H9 (cell line): ENCODE results near the gene AMOTL1. TPM values are rescaled to one million over a fixed set of nuclear protein-coding genes. Genes with fewer than 3 reads are reported as not detected.

Experiments
- DNase-seq: peaks from one replicate; pipeline ENCODE4 v3.0.0-alpha.2; 2017
- H2AFZ ChIP-seq: one replicate; pipeline ENCODE4 v1.6.1; 2013; ENCODE audit warnings: mild to moderate bottlenecking, low read length, control low read depth, moderate library complexity
- H2AK5ac ChIP-seq: 2 replicates; pipeline ENCODE4 v1.6.1; 2013; ENCODE audit warnings: low read length, control low read depth, mixed read lengths; ENCODE audit not compliant: insufficient read length
- H2BK120ac ChIP-seq: one replicate; pipeline ENCODE4 v1.6.1; 2013; ENCODE audit warnings: low read depth, mild to moderate bottlenecking, low read length, control low read depth, inconsistent platforms; ENCODE audit not compliant: poor library complexity, severe bottlenecking
- H2BK12ac ChIP-seq: 2 replicates; pipeline ENCODE4 v1.6.1; 2013; ENCODE audit warnings: low read length, control low read depth, mixed read lengths, low read depth; ENCODE audit not compliant: insufficient read length
- H2BK15ac ChIP-seq: 2 replicates; pipeline ENCODE4 v1.6.1; 2013; ENCODE audit warnings: low read depth, low read length, control low read depth
- H2BK20ac ChIP-seq: one replicate; pipeline ENCODE4 v1.6.1; 2013; ENCODE audit warnings: low read depth, mild to moderate bottlenecking, low read length, control low read depth, inconsistent platforms; ENCODE audit not compliant: poor library complexity, severe bottlenecking
- H2BK5ac ChIP-seq: 2 replicates; pipeline ENCODE4 v1.6.1; 2013; ENCODE audit warnings: low read length, control low read depth, mixed read lengths; ENCODE audit not compliant: insufficient read length
- H3K14ac ChIP-seq: 2 replicates; pipeline ENCODE4 v1.6.1; 2013; ENCODE audit warnings: low read length, control low read depth; ENCODE audit not compliant: insufficient read depth
- H3K18ac ChIP-seq: 2 replicates; pipeline ENCODE4 v1.6.1; 2013; ENCODE audit warnings: low read depth, mild to moderate bottlenecking, mixed read lengths, low read length, control low read depth; ENCODE audit not compliant: insufficient read length
- H3K23ac ChIP-seq: 2 replicates; pipeline ENCODE4 v1.6.1; 2013; ENCODE audit warnings: low read length, control low read depth, mixed read lengths, low read depth; ENCODE audit not compliant: insufficient read length
- H3K23me2 ChIP-seq: 2 replicates; pipeline ENCODE4 v1.6.1; 2013; ENCODE audit warnings: low read depth, mild to moderate bottlenecking, mixed read lengths, low read length, control low read depth; ENCODE audit not compliant: insufficient read length, poor library complexity, severe bottlenecking
- H3K27ac ChIP-seq: 2 replicates; pipeline ENCODE4 v1.5.1; 2013; ENCODE audit warnings: low read length, control low read depth, mixed read lengths, low read depth; ENCODE audit not compliant: insufficient read length
- H3K27me3 ChIP-seq: 2 replicates; pipeline ENCODE4 v1.6.1; 2013; ENCODE audit warnings: low read length, control low read depth, inconsistent platforms; ENCODE audit not compliant: insufficient read depth
- H3K4ac ChIP-seq: 2 replicates; pipeline ENCODE4 v1.6.1; 2013; ENCODE audit warnings: low read depth, mild to moderate bottlenecking, control low read depth, inconsistent platforms, low read length, moderate library complexity
- H3K4me1 ChIP-seq: 2 replicates; pipeline ENCODE4 v1.6.1; 2013; ENCODE audit warnings: low read length, control low read depth, inconsistent platforms; ENCODE audit not compliant: insufficient read depth
- H3K4me2 ChIP-seq: 2 replicates; pipeline ENCODE4 v1.6.1; 2013; ENCODE audit warnings: low read length, control low read depth, mixed read lengths; ENCODE audit not compliant: insufficient read length, insufficient read depth
- H3K56ac ChIP-seq: 2 replicates; pipeline ENCODE4 v1.6.1; 2013; ENCODE audit warnings: low read depth, mild to moderate bottlenecking, mixed read lengths, low read length, control low read depth; ENCODE audit not compliant: insufficient read length
- H3K79me1 ChIP-seq: 2 replicates; pipeline ENCODE4 v1.6.1; 2013; ENCODE audit warnings: low read depth, mild to moderate bottlenecking, moderate library complexity, low read length, control low read depth, inconsistent platforms; ENCODE audit not compliant: insufficient read depth, poor library complexity, severe bottlenecking
- H3K79me2 ChIP-seq: 2 replicates; pipeline ENCODE4 v1.6.1; 2013; ENCODE audit warnings: low read length, control low read depth, inconsistent platforms; ENCODE audit not compliant: insufficient read depth
- H3K9ac ChIP-seq: 2 replicates; pipeline ENCODE4 v1.6.1; 2013; ENCODE audit warnings: low read length, control low read depth, mixed read lengths; ENCODE audit not compliant: insufficient read length; ENCODE audit errors: extremely low read depth
- H3K9me3 ChIP-seq: one replicate; pipeline ENCODE4 v1.6.1; 2013; ENCODE audit warnings: low read depth, low read length, inconsistent platforms; ENCODE audit not compliant: control insufficient read depth
- H3T11ph ChIP-seq: one replicate; pipeline ENCODE4 v1.6.1; 2013; ENCODE audit warnings: mild to moderate bottlenecking, low read length, control low read depth, inconsistent platforms
- H4K20me1 ChIP-seq: one replicate; pipeline ENCODE4 v1.6.1; 2013; ENCODE audit not compliant: control insufficient read depth, insufficient read length, insufficient read depth
- H4K5ac ChIP-seq: 2 replicates; pipeline ENCODE4 v1.6.1; 2013; ENCODE audit warnings: low read depth, mild to moderate bottlenecking, mixed read lengths, low read length, control low read depth; ENCODE audit not compliant: insufficient read length
- H4K8ac ChIP-seq: replicated peaks from 2 replicates; pipeline ENCODE4 v1.6.1; 2013; ENCODE audit warnings: low read length, control low read depth, mixed read lengths, low read depth; ENCODE audit not compliant: insufficient read length
- H4K91ac ChIP-seq: 2 replicates; pipeline ENCODE4 v1.6.1; 2013; ENCODE audit warnings: low read depth, mild to moderate bottlenecking, moderate library complexity, mixed read lengths, low read length, control low read depth; ENCODE audit not compliant: insufficient read length
- H3K27ac Mint-ChIP-seq, 3 experiments: 2 replicates in 2 of 3; 3 replicates in 1 of 3; pipeline ENCODE4 v1.8.0; 2020 to 2021; ENCODE audit warnings: mixed read lengths in 3 of 3, mild to moderate bottlenecking in 1 of 3, moderate library complexity in 1 of 3
- H3K27me3 Mint-ChIP-seq: 2 replicates; pipeline ENCODE4 v1.8.0; 2021; ENCODE audit warnings: low read depth, mild to moderate bottlenecking, moderate library complexity, mixed read lengths
- H3K36me3 Mint-ChIP-seq, 3 experiments: 2 replicates in 2 of 3; 3 replicates in 1 of 3; pipeline ENCODE4 v1.8.0; 2020 to 2021; ENCODE audit warnings: low read depth in 3 of 3, mixed read lengths in 3 of 3; ENCODE audit not compliant: insufficient read depth in 1 of 3
- H3K4me1 Mint-ChIP-seq, 2 experiments: 2 replicates each; pipeline ENCODE4 v1.8.0; 2020; ENCODE audit warnings: mixed read lengths in 2 of 2
- H3K4me3 Mint-ChIP-seq, 2 experiments: 2 replicates in 1 of 2; 3 replicates in 1 of 2; pipeline ENCODE4 v1.8.0; 2020 to 2021; ENCODE audit warnings: mild to moderate bottlenecking in 2 of 2, mixed read lengths in 2 of 2, moderate library complexity in 1 of 2
- H3K9me3 Mint-ChIP-seq, 2 experiments: 2 replicates in 1 of 2; 3 replicates in 1 of 2; pipeline ENCODE4 v1.8.0; 2020; ENCODE audit warnings: mild to moderate bottlenecking in 2 of 2, mixed read lengths in 2 of 2, moderate library complexity in 1 of 2
- WGBS: extraction: QIAGEN DNeasy Blood & Tissue Kit; methylation state at CpG from one replicate; pipeline ENCODE4 v1.1.7; 2013; ENCODE audit warnings: missing lambda C conversion rate, low lambda C conversion rate, mixed read lengths; ENCODE audit not compliant: insufficient read length; ENCODE audit errors: extremely low coverage; 5-methylcytosine and 5-hydroxymethylcytosine counted together
- total RNA-seq: library from RNA; stranded (reverse); gene quantifications from 2 replicates; pipeline ENCODE4 v1.2.1, GENCODE V29; 2021
- TF ChIP-seq, protein P1 (sequence below): fragments of 200-600 bp; sonication (generic); conservative IDR thresholded peaks from 3 replicates; pipeline ENCODE4 v1.8.0; 2021; ENCODE audit warnings: antibody characterized with exemption, mild to moderate bottlenecking

The AMOTL1 gene
- total RNA-seq, 1 experiment from 2014 or later: 18.5 TPM

DNA sequence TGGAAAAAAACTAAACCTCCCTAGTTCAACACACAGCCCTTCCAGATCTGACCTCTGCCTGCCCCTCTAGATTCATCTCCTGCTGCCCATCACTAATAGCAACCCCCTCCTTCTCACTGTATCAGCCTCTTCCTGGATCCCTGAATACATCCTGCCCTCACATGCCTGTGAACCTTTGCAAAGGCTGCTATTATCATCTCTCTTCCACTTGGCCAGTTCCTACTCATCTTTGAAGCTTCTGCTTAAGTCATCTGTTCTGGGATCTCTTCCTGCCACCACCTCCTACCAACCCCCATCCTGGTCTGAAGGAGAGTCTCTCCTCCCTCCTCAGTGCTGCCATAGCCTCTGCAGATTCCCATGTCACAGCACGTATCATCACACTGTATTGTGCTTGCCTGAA, 38.0 kb upstream of the AMOTL1 start:
- Mint-ChIP-seq H3K9me3 (no peaks in the 10 kb centered on the region), H3K4me1 (peaks cover 29 to 35% of the 10 kb centered on the region in 2 experiments), H3K27me3 (peaks cover 7% of the 10 kb centered on the region), H3K36me3 (no peaks in the 10 kb centered on the region; a peak in 1 of 7 replicates), H3K27ac (no peak overlapping the region), H3K4me3 (no peak overlapping the region)
- Histone ChIP-seq H3K4me2 (no peak overlapping the region), H3K18ac (no peak overlapping the region), H3K27ac (no peak overlapping the region), H3K79me1 (no peaks in the 10 kb centered on the region), H3K4ac (no peak overlapping the region), H3K56ac (no peak overlapping the region), H2BK15ac (no peak overlapping the region), H3K9ac (no peak overlapping the region), H3K4me1 (peaks cover 19% of the 10 kb centered on the region), H3K9me3 (no peaks in the 10 kb centered on the region), H3K79me2 (no peaks in the 10 kb centered on the region), H4K91ac (no peak overlapping the region), H2BK5ac (no peak overlapping the region), H2AFZ (no peak overlapping the region), H4K20me1 (peaks cover 3% of the 10 kb centered on the region), H4K5ac (no peak overlapping the region), H3T11ph (no peak overlapping the region), H2BK20ac (no peak overlapping the region), H3K27me3 (no peaks in the 10 kb centered on the region), H3K23ac (no peak overlapping the region), H2BK12ac (no peak overlapping the region), H3K23me2 (no peaks in the 10 kb centered on the region), H3K14ac (no peak overlapping the region), H4K8ac (no peak overlapping the region), H2AK5ac (no peak overlapping the region), H2BK120ac (no peak overlapping the region)
- DNase-seq: no peak
- WGBS: no CpG with 5 or more reads among the region's 1 CpG
- TF ChIP-seq, protein P1, sequence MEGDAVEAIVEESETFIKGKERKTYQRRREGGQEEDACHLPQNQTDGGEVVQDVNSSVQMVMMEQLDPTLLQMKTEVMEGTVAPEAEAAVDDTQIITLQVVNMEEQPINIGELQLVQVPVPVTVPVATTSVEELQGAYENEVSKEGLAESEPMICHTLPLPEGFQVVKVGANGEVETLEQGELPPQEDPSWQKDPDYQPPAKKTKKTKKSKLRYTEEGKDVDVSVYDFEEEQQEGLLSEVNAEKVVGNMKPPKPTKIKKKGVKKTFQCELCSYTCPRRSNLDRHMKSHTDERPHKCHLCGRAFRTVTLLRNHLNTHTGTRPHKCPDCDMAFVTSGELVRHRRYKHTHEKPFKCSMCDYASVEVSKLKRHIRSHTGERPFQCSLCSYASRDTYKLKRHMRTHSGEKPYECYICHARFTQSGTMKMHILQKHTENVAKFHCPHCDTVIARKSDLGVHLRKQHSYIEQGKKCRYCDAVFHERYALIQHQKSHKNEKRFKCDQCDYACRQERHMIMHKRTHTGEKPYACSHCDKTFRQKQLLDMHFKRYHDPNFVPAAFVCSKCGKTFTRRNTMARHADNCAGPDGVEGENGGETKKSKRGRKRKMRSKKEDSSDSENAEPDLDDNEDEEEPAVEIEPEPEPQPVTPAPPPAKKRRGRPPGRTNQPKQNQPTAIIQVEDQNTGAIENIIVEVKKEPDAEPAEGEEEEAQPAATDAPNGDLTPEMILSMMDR: no peak
